Ovary (tissue), 3 donors: ENCODE data around the gene CXCR4.

Source experiments
- EP300 ChIP-seq: sonication (generic); formaldehyde crosslinking; IDR thresholded peaks from one replicate; pipeline ENCODE4 v1.6.1; 2017; ENCODE audit warnings: antibody characterized with exemption
- POLR2A ChIP-seq: fragments of 450-650 bp; IDR thresholded peaks from one replicate; pipeline ENCODE4 v1.6.1; 2017; ENCODE audit warnings: antibody characterized with exemption, mild to moderate bottlenecking, moderate library complexity
- TF ChIP-seq, protein P1 (sequence below), 3 donors: fragments of 450-650 bp in 2 of 3; fragments of 200-600 bp in 1 of 3; IDR thresholded peaks; one replicate each; pipeline versions ENCODE4 v1.5.1 to v1.8.0; 2016 to 2022; ENCODE audit warnings: antibody characterized with exemption in 3 of 3, mild to moderate bottlenecking in 1 of 3
- donor health status: DM: no; HTN: no; CAD: no.

GRCh38 chr2:136126421-136126926, 8.5 kb upstream of the CXCR4 start:
- TF ChIP-seq, protein P1, sequence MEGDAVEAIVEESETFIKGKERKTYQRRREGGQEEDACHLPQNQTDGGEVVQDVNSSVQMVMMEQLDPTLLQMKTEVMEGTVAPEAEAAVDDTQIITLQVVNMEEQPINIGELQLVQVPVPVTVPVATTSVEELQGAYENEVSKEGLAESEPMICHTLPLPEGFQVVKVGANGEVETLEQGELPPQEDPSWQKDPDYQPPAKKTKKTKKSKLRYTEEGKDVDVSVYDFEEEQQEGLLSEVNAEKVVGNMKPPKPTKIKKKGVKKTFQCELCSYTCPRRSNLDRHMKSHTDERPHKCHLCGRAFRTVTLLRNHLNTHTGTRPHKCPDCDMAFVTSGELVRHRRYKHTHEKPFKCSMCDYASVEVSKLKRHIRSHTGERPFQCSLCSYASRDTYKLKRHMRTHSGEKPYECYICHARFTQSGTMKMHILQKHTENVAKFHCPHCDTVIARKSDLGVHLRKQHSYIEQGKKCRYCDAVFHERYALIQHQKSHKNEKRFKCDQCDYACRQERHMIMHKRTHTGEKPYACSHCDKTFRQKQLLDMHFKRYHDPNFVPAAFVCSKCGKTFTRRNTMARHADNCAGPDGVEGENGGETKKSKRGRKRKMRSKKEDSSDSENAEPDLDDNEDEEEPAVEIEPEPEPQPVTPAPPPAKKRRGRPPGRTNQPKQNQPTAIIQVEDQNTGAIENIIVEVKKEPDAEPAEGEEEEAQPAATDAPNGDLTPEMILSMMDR (IDR thresholded peaks at IDR 0.05): no peak
- TF ChIP-seq EP300 (no peak), POLR2A (no peak)
